ENCODE measurements around the gene ADAM12.

- TF ChIP-seq ZNF174 (tag by site-specific recombination; IDR thresholded peaks at IDR 0.05) (no peak), REPIN1 (tag by site-specific recombination; IDR thresholded peaks at IDR 0.05; ENCODE audit: low read depth) (no peak), ZNF544 (tag by site-specific recombination; IDR thresholded peaks at IDR 0.05) (no peak), CTCF (tag by site-specific recombination; IDR thresholded peaks at IDR 0.05) (no peak), ZBTB10 (tag by site-specific recombination; IDR thresholded peaks at IDR 0.05) (no peak), ZNF133 (tag by site-specific recombination; IDR thresholded peaks at IDR 0.05) (no peak), ZNF248 (tag by site-specific recombination; IDR thresholded peaks at IDR 0.05) (no peak), ZNF48 (tag by site-specific recombination; IDR thresholded peaks at IDR 0.05) (no peak), PBX3 (CRISPR knock-in tag; IDR thresholded peaks at IDR 0.05) (no peak), TCF7L2 (IDR thresholded peaks at IDR 0.05; ENCODE audit: borderline replicate concordance, low read depth, low read length) (no peak), HOXA7 (CRISPR knock-in tag; IDR thresholded peaks at IDR 0.05; ENCODE audit: borderline replicate concordance) (no peak)
Observed at GRCh38 chr10:126235091-126235978, 152.9 kb downstream of the ADAM12 start.
